ENCODE data around the gene TBC1D5. TPM values are rescaled to one million over a fixed set of nuclear protein-coding genes. Genes with fewer than 3 reads are reported as not detected.

TBC1D5 gene
- total RNA-seq, 2 experiments from 2014 or later, result 46.3 to 47.8 TPM

DNA sequence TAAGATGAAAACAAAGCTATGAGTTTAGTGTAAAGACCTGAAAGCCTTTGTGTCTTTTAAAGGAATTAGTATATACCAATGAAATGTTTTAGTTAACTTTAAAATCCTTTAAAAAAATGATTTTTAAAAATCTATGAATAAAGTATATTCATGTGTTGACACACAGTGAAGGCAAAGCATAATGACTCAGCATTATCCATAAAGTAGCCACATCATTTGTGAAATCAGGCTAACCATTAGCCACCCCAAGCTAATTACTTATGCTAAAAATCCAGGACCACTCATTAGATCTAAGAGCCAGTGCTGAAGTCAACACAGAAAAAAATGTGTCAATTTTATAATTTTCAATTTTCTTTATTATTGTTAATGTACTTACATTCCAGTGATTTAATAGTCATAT lies 310.2 kb downstream of the TBC1D5 start:
- DNase-seq, result no peak
- H3K36me3 Mint-ChIP-seq (ENCODE audit: low read depth), result peaks cover 5% of the 10 kb centered on the region
- POLR2A ChIA-PET, result no interaction called here
- H3K4me1 Mint-ChIP-seq (ENCODE audit: low read depth), result no peaks in the 10 kb centered on the region
- intact Hi-C loops (cut with micrococcal nuclease), result loop anchor here (5.0 kb wide), 1 partner anchor 410 kb away; no protein-coding TSS in a partner anchor
- TF ChIP-seq CTCF (IDR thresholded peaks at IDR 0.05), result no peak
- no peak overlapping the region for H3K4me3 Mint-ChIP-seq
- H3K9me3 Mint-ChIP-seq, result no peaks in the 10 kb centered on the region
- ATAC-seq, result no peak
- no peak overlapping the region for H3K27ac Mint-ChIP-seq
- CTCF ChIA-PET, result interaction anchor here (1.0 kb wide), 1 partner anchor 409 kb away, joined by 11 read pairs; no protein-coding TSS in a partner anchor
- no peaks in the 10 kb centered on the region for H3K27me3 Mint-ChIP-seq

DNA sequence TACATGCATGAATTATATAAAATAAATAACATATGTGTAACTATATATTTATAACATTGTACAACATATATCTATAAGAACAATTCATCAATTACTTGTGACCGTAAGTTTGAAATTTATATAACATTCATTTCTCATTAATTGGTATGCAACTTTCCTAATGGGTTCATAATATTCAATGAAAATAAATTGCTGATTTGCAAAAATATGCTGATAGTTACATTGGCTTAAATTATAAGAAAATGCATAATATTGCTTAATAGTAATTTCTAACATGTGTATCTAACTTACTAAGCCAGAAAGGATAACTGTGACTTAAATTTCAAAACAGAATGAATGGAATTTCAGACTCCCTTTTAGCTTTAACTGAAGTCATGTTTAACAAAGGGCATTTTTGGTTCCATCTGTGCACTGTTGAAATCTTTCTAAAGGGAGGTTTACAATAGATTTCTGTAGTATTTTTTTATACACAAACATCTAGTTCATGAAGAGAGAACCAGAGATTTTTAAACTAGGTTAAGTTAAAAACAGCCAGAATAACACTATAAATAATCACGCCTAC lies 310.9 kb downstream of the TBC1D5 start:
- Mint-ChIP-seq H3K4me1 (ENCODE audit: low read depth) (no peaks in the 10 kb centered on the region), H3K4me3 (no peak overlapping the region), H3K27ac (no peak overlapping the region), H3K36me3 (ENCODE audit: low read depth) (peaks cover 5% of the 10 kb centered on the region), H3K27me3 (no peaks in the 10 kb centered on the region), H3K9me3 (no peaks in the 10 kb centered on the region)
- POLR2A ChIA-PET, result no interaction called here
- intact Hi-C loops (cut with micrococcal nuclease), result loop anchor here (5.0 kb wide), 1 partner anchor 411 kb away; no protein-coding TSS in a partner anchor
- DNase-seq (no peak), ATAC-seq (no peak)
- no peak for TF ChIP-seq CTCF (IDR thresholded peaks at IDR 0.05)
- CTCF ChIA-PET, result interaction anchor here (1.0 kb wide), 1 partner anchor 409 kb away, joined by 11 read pairs; no protein-coding TSS in a partner anchor

GRCh38 chr3:17431004-17431403 lies 311.4 kb downstream of the TBC1D5 start:
- Mint-ChIP-seq H3K27me3 (no peaks in the 10 kb centered on the region), H3K9me3 (no peaks in the 10 kb centered on the region), H3K36me3 (ENCODE audit: low read depth) (peaks cover 5% of the 10 kb centered on the region), H3K27ac (no peak overlapping the region), H3K4me3 (no peak overlapping the region), H3K4me1 (ENCODE audit: low read depth) (no peaks in the 10 kb centered on the region)
- ChIA-PET POLR2A (no interaction called here), CTCF (interaction anchor here (1.0 to 3.3 kb wide), 2 partner anchors 410 kb away, joined by 11 to 26 read pairs; no protein-coding TSS in a partner anchor)
- peak; percentile 45 for TF ChIP-seq CTCF (IDR thresholded peaks at IDR 0.05)
- no peak for DNase-seq
- intact Hi-C loops (cut with micrococcal nuclease), result loop anchor here (5.0 kb wide), 1 partner anchor 411 kb away; no protein-coding TSS in a partner anchor
- no peak for ATAC-seq

DNA sequence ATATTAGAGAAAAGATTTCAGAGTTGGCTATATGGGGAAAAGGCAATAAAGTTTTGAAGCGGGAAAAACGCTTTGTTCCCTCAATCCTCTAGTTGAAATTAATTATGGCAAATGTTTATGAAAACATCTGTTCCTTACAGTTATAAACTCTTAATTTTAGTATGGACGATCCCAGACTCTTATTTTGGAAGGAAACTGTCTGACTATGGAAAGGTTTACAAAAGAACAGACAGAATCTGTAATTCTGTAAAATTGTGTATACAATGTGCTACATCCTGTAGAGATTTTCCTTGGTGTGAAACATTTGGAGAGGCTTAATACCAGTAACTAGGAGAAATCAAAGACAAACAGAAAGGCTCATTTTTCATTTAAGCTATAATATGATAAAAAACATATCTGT lies 311.8 kb downstream of the TBC1D5 start:
- ChIA-PET POLR2A (no interaction called here), CTCF (interaction anchor here (1.7 to 3.3 kb wide), 2 partner anchors 17 to 410 kb away, joined by 9 to 26 read pairs; no protein-coding TSS in a partner anchor)
- Mint-ChIP-seq H3K4me1 (ENCODE audit: low read depth) (no peaks in the 10 kb centered on the region), H3K27ac (no peak overlapping the region), H3K4me3 (no peak overlapping the region), H3K36me3 (ENCODE audit: low read depth) (peaks cover 1% of the 10 kb centered on the region), H3K9me3 (no peaks in the 10 kb centered on the region), H3K27me3 (no peaks in the 10 kb centered on the region)
- intact Hi-C loops (cut with micrococcal nuclease), result loop anchor here (5.0 kb wide), 1 partner anchor 412 kb away; no protein-coding TSS in a partner anchor
- no peak for TF ChIP-seq CTCF (IDR thresholded peaks at IDR 0.05)
- no peak for DNase-seq
- no peak for ATAC-seq

DNA sequence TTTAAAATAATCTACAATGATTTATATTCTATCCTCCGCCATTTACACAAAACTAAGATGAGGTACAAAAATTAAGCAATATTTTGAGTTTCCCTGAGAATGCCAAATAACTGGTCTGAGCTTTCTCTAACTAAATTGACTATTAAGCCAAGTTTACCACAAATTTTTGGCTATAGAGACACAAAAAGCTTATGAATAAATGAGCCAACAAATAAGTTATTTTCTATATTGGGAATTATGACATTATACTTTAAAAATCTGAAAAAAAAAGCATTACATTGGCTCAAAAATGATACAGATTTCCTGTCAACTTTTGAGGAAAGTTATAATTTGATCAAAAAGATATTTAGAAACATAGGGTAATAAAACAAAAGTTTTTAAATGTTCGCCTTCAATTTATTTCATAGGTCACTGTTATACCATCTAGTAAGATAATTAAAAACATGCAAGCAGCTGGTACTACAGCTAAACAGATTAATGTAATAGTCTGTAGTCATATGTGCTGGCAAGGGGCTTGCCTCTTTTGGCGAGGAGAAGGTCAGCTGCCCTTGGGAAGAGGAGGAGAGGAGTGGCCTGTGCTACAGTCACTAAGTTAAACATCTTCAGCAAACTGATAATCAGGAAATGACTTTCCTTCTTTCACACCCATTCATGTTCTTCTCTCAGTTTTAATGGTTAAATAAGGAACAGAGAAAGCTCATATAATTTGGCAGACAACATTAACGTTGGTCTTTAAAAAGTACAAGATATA lies 318.5 kb downstream of the TBC1D5 start:
- intact Hi-C loops (cut with micrococcal nuclease), result no loop called here
- no peak for ATAC-seq
- ChIA-PET POLR2A (no interaction called here), CTCF (interaction anchor here (3.6 kb wide), 1 partner anchor 417 kb away, joined by 14 read pairs; no protein-coding TSS in a partner anchor)
- no peak overlapping the region for H3K27ac Mint-ChIP-seq
- no peak for TF ChIP-seq CTCF (IDR thresholded peaks at IDR 0.05)
- no peaks in the 10 kb centered on the region for H3K27me3 Mint-ChIP-seq
- H3K4me1 Mint-ChIP-seq (ENCODE audit: low read depth), result no peaks in the 10 kb centered on the region
- DNase-seq, result no peak
- no peak overlapping the region for H3K4me3 Mint-ChIP-seq
- peaks cover 2% of the 10 kb centered on the region for H3K36me3 Mint-ChIP-seq (ENCODE audit: low read depth)
- no peaks in the 10 kb centered on the region for H3K9me3 Mint-ChIP-seq
